SU-DHL-6 (cell line): Measurements from ENCODE around the gene GPATCH8.

Experiments
- EZH2phosphoT487 ChIP-seq: fragments of 200-600 bp; sonication (generic), shearing (Covaris generic); conservative IDR thresholded peaks from 2 replicates; pipeline ENCODE4 v1.6.1; 2018; ENCODE audit warnings: mild to moderate bottlenecking, antibody characterized with exemption, low read length, moderate library complexity, mixed read lengths
- TF ChIP-seq, protein P1 (sequence below): fragments of 200-600 bp; sonication (generic); IDR thresholded peaks from one replicate; pipeline ENCODE4 v1.5.1; 2017; ENCODE audit warnings: antibody characterized with exemption, mild to moderate bottlenecking, low read length, moderate library complexity; ENCODE audit not compliant: insufficient read depth, poor library complexity, severe bottlenecking

DNA sequence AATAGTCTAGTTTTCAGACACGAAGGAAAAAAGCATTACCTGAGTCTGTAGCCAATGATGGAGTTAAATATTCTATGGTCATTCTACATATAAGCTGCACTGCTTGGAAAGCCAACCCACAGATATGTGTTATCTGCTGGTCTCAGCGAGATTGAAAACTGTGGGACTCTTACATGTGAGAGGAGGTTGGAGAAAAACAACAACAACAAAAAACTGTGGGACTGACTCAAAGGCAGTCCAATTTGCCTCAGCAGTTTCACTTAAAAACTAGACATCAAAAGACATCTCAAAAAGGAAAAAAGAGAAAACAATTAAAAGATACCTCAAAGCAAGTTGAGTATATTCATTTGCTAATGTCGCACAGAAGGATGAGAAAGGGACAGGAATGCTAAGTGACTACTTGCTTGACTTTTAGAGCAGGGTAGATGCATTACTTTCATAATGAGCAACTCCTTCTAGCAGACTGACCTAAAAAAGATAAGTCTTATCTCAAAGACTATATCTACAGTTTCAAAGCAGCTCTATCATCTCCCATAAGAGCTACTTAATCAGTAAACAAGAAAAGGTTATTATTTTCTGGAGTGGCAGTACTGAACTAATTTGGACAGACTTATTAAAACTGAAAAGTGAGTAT lies 78.3 kb downstream of the GPATCH8 start:
- TF ChIP-seq, protein P1, sequence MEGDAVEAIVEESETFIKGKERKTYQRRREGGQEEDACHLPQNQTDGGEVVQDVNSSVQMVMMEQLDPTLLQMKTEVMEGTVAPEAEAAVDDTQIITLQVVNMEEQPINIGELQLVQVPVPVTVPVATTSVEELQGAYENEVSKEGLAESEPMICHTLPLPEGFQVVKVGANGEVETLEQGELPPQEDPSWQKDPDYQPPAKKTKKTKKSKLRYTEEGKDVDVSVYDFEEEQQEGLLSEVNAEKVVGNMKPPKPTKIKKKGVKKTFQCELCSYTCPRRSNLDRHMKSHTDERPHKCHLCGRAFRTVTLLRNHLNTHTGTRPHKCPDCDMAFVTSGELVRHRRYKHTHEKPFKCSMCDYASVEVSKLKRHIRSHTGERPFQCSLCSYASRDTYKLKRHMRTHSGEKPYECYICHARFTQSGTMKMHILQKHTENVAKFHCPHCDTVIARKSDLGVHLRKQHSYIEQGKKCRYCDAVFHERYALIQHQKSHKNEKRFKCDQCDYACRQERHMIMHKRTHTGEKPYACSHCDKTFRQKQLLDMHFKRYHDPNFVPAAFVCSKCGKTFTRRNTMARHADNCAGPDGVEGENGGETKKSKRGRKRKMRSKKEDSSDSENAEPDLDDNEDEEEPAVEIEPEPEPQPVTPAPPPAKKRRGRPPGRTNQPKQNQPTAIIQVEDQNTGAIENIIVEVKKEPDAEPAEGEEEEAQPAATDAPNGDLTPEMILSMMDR: no peak
- no peak for TF ChIP-seq EZH2phosphoT487
